ENCODE results near the gene SPINK2. TPM values are rescaled to one million over a fixed set of nuclear protein-coding genes. Genes with fewer than 3 reads are reported as not detected.

The SPINK2 gene
- total RNA-seq, 1 donor from 2014 or later, result not detected

DNA sequence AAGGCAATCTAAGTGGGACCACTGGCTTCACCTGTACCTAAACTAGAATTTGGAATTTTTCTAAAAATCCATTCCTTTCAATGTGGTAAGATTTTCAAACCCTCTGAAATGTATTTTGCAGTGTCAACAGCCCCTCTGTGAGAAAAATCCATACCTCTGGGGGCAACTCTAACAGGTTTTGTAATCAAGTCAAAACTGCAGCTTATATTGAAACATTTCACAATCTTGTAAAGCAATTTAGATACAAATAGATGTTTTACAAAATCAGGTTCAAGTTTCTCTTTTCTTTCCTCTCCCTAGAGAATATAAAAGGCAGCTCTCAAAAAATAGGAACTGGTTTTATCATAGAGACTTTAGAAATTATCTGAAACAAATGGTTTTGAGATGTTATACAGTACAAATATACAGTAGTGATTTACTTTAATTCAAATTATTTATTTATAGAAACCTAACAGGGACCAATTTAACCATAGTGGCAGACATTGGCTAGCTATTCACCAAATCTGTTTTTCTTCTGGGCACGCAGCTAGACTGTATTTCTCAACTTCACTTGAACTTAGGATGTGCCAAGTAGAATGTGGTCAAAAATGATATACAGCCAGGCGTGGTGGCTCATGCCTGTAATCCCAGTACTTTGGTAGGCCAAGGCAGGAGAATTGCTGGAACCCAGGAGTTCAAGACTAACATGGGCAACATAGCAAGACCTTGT, 36.3 kb upstream of the SPINK2 start:
- no peaks in the 10 kb centered on the region for H3K9me3 ChIP-seq (ENCODE audit: low read depth)
- H2AFZ ChIP-seq (replicated peaks), result no peak overlapping the region
- Mint-ChIP-seq H3K36me3 (no peaks in the 10 kb centered on the region), H3K27ac (no peak overlapping the region), H3K27me3 (ENCODE audit: insufficient read depth, low read depth) (peaks cover 2% of the 10 kb centered on the region), H3K4me3 (no peak overlapping the region), H3K9me3 (no peaks in the 10 kb centered on the region), H3K4me1 (peaks cover 7% of the 10 kb centered on the region)
- H3K4me2 ChIP-seq, result no peak overlapping the region
- H3F3A ChIP-seq (ENCODE audit: low read depth), result peaks cover 6% of the 10 kb centered on the region
- H3K79me2 ChIP-seq (ENCODE audit: low read depth), result no peaks in the 10 kb centered on the region
- peaks cover 4% of the 10 kb centered on the region for H3K4me1 ChIP-seq
- DNase-seq (ENCODE audit: low spot score), result no peak
- no peaks in the 10 kb centered on the region for H3K27me3 ChIP-seq
- no peak overlapping the region for H3K4me3 ChIP-seq
- H3K27ac ChIP-seq, result no peak overlapping the region
- H4K20me1 ChIP-seq (ENCODE audit: low read depth), result no peaks in the 10 kb centered on the region
- H3K9ac ChIP-seq, result no peak overlapping the region
- H3K36me3 ChIP-seq, result no peaks in the 10 kb centered on the region
- TF ChIP-seq EZH2phosphoT487 (IDR thresholded peaks at IDR 0.05), result no peak
- TF ChIP-seq, protein P1, sequence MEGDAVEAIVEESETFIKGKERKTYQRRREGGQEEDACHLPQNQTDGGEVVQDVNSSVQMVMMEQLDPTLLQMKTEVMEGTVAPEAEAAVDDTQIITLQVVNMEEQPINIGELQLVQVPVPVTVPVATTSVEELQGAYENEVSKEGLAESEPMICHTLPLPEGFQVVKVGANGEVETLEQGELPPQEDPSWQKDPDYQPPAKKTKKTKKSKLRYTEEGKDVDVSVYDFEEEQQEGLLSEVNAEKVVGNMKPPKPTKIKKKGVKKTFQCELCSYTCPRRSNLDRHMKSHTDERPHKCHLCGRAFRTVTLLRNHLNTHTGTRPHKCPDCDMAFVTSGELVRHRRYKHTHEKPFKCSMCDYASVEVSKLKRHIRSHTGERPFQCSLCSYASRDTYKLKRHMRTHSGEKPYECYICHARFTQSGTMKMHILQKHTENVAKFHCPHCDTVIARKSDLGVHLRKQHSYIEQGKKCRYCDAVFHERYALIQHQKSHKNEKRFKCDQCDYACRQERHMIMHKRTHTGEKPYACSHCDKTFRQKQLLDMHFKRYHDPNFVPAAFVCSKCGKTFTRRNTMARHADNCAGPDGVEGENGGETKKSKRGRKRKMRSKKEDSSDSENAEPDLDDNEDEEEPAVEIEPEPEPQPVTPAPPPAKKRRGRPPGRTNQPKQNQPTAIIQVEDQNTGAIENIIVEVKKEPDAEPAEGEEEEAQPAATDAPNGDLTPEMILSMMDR (IDR thresholded peaks at IDR 0.05), result no peak
- no peak for TF ChIP-seq EZH2 (IDR thresholded peaks at IDR 0.05)

DNA sequence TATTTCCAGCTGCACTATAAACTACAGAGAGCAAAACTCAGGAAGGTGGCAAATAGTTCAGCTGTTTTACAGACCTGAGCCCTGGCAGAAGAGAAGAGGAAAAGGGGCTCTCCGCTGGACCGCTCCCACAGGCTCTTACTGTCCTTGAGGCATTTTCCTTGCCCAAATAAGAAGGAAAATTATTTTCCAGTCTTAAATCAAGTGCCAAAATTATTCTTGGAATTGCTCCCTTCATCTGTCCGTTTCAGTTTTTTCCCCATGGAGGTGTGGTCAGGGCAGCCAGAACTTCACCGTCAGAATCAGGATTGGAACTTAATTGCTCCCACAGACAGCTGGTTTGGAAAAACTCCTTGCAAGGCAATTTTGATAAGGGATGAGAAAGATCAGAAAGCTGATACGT, 35.2 kb upstream of the SPINK2 start:
- no peak overlapping the region for H3K9ac ChIP-seq
- no peak overlapping the region for H2AFZ ChIP-seq (replicated peaks)
- no peak for DNase-seq (ENCODE audit: low spot score)
- H4K20me1 ChIP-seq (ENCODE audit: low read depth), result no peaks in the 10 kb centered on the region
- Mint-ChIP-seq H3K27me3 (ENCODE audit: insufficient read depth, low read depth) (no peaks in the 10 kb centered on the region), H3K4me3 (no peak overlapping the region), H3K27ac (no peak overlapping the region), H3K4me1 (peaks cover 7% of the 10 kb centered on the region), H3K9me3 (no peaks in the 10 kb centered on the region), H3K36me3 (no peaks in the 10 kb centered on the region)
- peaks cover 4% of the 10 kb centered on the region for H3K4me1 ChIP-seq
- H3F3A ChIP-seq (ENCODE audit: low read depth), result peaks cover 6% of the 10 kb centered on the region
- no peaks in the 10 kb centered on the region for H3K9me3 ChIP-seq (ENCODE audit: low read depth)
- no peaks in the 10 kb centered on the region for H3K79me2 ChIP-seq (ENCODE audit: low read depth)
- no peak for TF ChIP-seq EZH2 (IDR thresholded peaks at IDR 0.05)
- no peak for TF ChIP-seq EZH2phosphoT487 (IDR thresholded peaks at IDR 0.05)
- TF ChIP-seq, protein P1 (IDR thresholded peaks at IDR 0.05), result no peak
- H3K27ac ChIP-seq, result no peak overlapping the region
- no peak overlapping the region for H3K4me2 ChIP-seq
- H3K27me3 ChIP-seq, result no peaks in the 10 kb centered on the region
- no peaks in the 10 kb centered on the region for H3K36me3 ChIP-seq
- H3K4me3 ChIP-seq, result no peak overlapping the region

DNA sequence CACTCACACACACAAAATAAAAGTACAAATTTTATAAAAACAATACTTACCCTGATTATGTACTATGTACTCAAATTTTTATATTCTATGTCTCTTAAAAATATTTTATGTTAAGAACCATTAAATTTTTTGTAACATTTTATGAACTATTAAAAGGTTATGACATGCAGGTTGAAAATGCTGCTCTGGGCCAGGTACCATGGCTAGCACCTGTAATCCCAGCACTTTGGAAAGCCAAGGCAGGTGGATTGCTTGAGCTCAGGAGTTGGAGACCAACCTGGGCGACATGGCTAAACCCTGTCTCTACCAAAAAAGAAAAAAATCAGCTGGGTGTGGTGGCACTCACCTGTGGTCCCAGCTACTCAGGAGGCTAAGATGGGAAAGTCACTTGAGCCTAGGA, 29.4 kb upstream of the SPINK2 start:
- H3K4me1 ChIP-seq, result no peaks in the 10 kb centered on the region
- H3K36me3 Mint-ChIP-seq, result no peaks in the 10 kb centered on the region
- no peaks in the 10 kb centered on the region for H3K27me3 ChIP-seq
- H3K27me3 Mint-ChIP-seq (ENCODE audit: insufficient read depth, low read depth), result peaks cover 4% of the 10 kb centered on the region
- no peak overlapping the region for H3K4me3 ChIP-seq
- H3K4me1 Mint-ChIP-seq, result no peaks in the 10 kb centered on the region
- DNase-seq (ENCODE audit: low spot score), result no peak
- no peaks in the 10 kb centered on the region for H3K36me3 ChIP-seq
- H3K27ac ChIP-seq, result no peak overlapping the region
- no peak overlapping the region for H3K27ac Mint-ChIP-seq
- H3K9me3 Mint-ChIP-seq, result no peaks in the 10 kb centered on the region
- H3K4me3 Mint-ChIP-seq, result no peak overlapping the region
- no peak overlapping the region for H3K9ac ChIP-seq
- H3K4me2 ChIP-seq, result no peak overlapping the region
- H2AFZ ChIP-seq (replicated peaks), result no peak overlapping the region
- no peak for TF ChIP-seq EZH2phosphoT487 (IDR thresholded peaks at IDR 0.05)
- TF ChIP-seq, protein P1 (IDR thresholded peaks at IDR 0.05), result no peak
- H3K79me2 ChIP-seq (ENCODE audit: low read depth), result no peaks in the 10 kb centered on the region
- no peaks in the 10 kb centered on the region for H3K9me3 ChIP-seq (ENCODE audit: low read depth)
- no peaks in the 10 kb centered on the region for H4K20me1 ChIP-seq (ENCODE audit: low read depth)
- no peaks in the 10 kb centered on the region for H3F3A ChIP-seq (ENCODE audit: low read depth)
